ENCODE measurements around the gene KLK15. TPM values are rescaled to one million over a fixed set of nuclear protein-coding genes. Genes with fewer than 3 reads are reported as not detected.
"Not testable (repeated sequence)": the region's sequence is repeated elsewhere in the genome, so short reads cannot be mapped to it uniquely, and the experiment has no call there.

KLK15 gene
- total RNA-seq, 2 experiments from 2014 or later = not detected

- H3K4me1 ChIP-seq (ENCODE audit: insufficient read depth, low read length) = peaks cover 16% of the 10 kb centered on the region
- ATAC-seq (ENCODE audit: poor library complexity) (no peak), DNase-seq (no peak)
- H3K9me3 ChIP-seq (ENCODE audit: control insufficient read depth in 1 of 2, insufficient read depth in 1 of 2, low read length in 2 of 2) = peaks cover 0 to 23% of the 10 kb centered on the region in 2 experiments
- no peak overlapping the region for H3K4me3 Mint-ChIP-seq
- H3K4me1 Mint-ChIP-seq (ENCODE audit: low read depth) = peaks cover 15% of the 10 kb centered on the region
- intact Hi-C loops (cut with DNase I, micrococcal nuclease) = no loop called here
- no peaks in the 10 kb centered on the region for H3K9me3 Mint-ChIP-seq
- H3K27me3 Mint-ChIP-seq = peaks cover 67% of the 10 kb centered on the region
- POLR2A ChIA-PET = no interaction called here
- no peaks in the 10 kb centered on the region for H3K36me3 ChIP-seq (ENCODE audit: insufficient read depth, low read length)
- H3K4me3 ChIP-seq (ENCODE audit: low read length) = no peak overlapping the region
- H3K27ac ChIP-seq (ENCODE audit: low read depth in 1 of 2, low read length in 2 of 2) = no peak overlapping the region
- CTCF ChIA-PET = no interaction called here
- no peak overlapping the region for H3K27ac Mint-ChIP-seq
- TF ChIP-seq, protein P1, sequence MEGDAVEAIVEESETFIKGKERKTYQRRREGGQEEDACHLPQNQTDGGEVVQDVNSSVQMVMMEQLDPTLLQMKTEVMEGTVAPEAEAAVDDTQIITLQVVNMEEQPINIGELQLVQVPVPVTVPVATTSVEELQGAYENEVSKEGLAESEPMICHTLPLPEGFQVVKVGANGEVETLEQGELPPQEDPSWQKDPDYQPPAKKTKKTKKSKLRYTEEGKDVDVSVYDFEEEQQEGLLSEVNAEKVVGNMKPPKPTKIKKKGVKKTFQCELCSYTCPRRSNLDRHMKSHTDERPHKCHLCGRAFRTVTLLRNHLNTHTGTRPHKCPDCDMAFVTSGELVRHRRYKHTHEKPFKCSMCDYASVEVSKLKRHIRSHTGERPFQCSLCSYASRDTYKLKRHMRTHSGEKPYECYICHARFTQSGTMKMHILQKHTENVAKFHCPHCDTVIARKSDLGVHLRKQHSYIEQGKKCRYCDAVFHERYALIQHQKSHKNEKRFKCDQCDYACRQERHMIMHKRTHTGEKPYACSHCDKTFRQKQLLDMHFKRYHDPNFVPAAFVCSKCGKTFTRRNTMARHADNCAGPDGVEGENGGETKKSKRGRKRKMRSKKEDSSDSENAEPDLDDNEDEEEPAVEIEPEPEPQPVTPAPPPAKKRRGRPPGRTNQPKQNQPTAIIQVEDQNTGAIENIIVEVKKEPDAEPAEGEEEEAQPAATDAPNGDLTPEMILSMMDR (IDR thresholded peaks at IDR 0.05) = no peak
- H3K27me3 ChIP-seq (ENCODE audit: control insufficient read depth in 1 of 2, insufficient read depth in 2 of 2, low read length in 2 of 2) = peaks cover 36 to 37% of the 10 kb centered on the region in 2 experiments
- no peaks in the 10 kb centered on the region for H3K36me3 Mint-ChIP-seq (ENCODE audit: low read depth)
Observed at GRCh38 chr19:50815439-50815838, 17.9 kb downstream of the KLK15 start.

DNA sequence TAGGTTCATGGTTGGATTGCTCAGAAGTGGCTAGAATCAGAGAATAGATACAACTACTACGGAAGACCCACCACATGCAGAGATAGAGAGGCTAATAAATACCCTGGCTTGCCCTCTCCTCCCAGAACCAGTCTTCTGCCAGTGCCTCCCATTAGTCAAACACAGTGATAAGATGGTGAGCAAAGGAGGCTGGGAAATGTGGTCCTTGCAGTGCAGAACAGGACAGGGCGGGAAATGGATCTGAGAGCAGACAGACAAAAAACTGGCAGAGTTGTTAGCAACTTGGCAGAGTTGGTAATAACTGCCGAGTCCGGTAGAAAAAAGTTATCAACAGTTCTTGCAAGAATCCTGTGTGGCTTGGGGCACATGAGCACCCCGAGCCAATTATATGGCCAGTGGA, 18.5 kb downstream of the KLK15 start:
- H3K36me3 Mint-ChIP-seq (ENCODE audit: low read depth) = no peaks in the 10 kb centered on the region
- ATAC-seq (ENCODE audit: poor library complexity) (no peak), DNase-seq (no peak)
- POLR2A ChIA-PET = no interaction called here
- TF ChIP-seq, protein P1 (IDR thresholded peaks at IDR 0.05) = no peak
- CTCF ChIA-PET = no interaction called here
- H3K4me3 ChIP-seq (ENCODE audit: low read length) = no peak overlapping the region
- H3K27ac Mint-ChIP-seq = no peak overlapping the region
- H3K9me3 Mint-ChIP-seq = no peaks in the 10 kb centered on the region
- no peaks in the 10 kb centered on the region for H3K36me3 ChIP-seq (ENCODE audit: insufficient read depth, low read length)
- peaks cover 31 to 36% of the 10 kb centered on the region in 2 experiments for H3K27me3 ChIP-seq (ENCODE audit: control insufficient read depth in 1 of 2, insufficient read depth in 2 of 2, low read length in 2 of 2)
- intact Hi-C loops (cut with DNase I, micrococcal nuclease) = no loop called here
- H3K4me3 Mint-ChIP-seq = no peak overlapping the region
- H3K27ac ChIP-seq (ENCODE audit: low read depth in 1 of 2, low read length in 2 of 2) = no peak overlapping the region
- H3K27me3 Mint-ChIP-seq = peaks cover 62% of the 10 kb centered on the region
- peaks cover 16% of the 10 kb centered on the region for H3K4me1 ChIP-seq (ENCODE audit: insufficient read depth, low read length)
- peaks cover 10% of the 10 kb centered on the region for H3K4me1 Mint-ChIP-seq (ENCODE audit: low read depth)
- H3K9me3 ChIP-seq (ENCODE audit: control insufficient read depth in 1 of 2, insufficient read depth in 1 of 2, low read length in 2 of 2) = peaks cover 0 to 22% of the 10 kb centered on the region in 2 experiments

DNA sequence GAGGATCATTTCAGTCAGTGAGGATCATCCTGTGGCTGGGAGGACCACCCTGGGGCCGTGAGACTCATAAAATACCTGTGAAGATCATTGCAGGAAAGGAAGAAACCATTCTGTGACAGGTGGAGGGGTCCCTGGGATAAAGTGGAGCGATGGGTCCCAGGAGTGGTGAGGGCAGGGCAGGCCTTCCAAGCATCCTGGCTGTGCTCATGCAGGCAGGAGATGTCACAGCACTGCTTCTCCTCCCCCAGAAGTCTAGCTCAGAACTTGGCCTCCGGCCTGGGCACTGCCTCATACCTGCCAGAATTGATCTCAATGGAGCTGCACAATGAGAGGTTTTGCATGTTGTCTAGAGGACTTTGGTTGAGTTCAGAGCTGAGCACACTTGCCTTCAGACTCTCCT, 20.9 kb downstream of the KLK15 start:
- peaks cover 37% of the 10 kb centered on the region for H3K27me3 Mint-ChIP-seq
- no peaks in the 10 kb centered on the region for H3K4me1 ChIP-seq (ENCODE audit: insufficient read depth, low read length)
- ATAC-seq (ENCODE audit: poor library complexity) (no peak), DNase-seq (no peak)
- H3K27ac Mint-ChIP-seq = no peak overlapping the region
- no peak overlapping the region for H3K27ac ChIP-seq (ENCODE audit: low read depth in 1 of 2, low read length in 2 of 2)
- H3K4me1 Mint-ChIP-seq (ENCODE audit: low read depth) = no peaks in the 10 kb centered on the region
- TF ChIP-seq, protein P1 (IDR thresholded peaks at IDR 0.05) = no peak
- no peaks in the 10 kb centered on the region for H3K9me3 ChIP-seq (ENCODE audit: control insufficient read depth in 1 of 2, insufficient read depth in 1 of 2, low read length in 2 of 2)
- no peak overlapping the region for H3K4me3 ChIP-seq (ENCODE audit: low read length)
- ChIA-PET POLR2A (no interaction called here), CTCF (no interaction called here)
- H3K4me3 Mint-ChIP-seq = no peak overlapping the region
- peaks cover 9 to 13% of the 10 kb centered on the region in 2 experiments for H3K27me3 ChIP-seq (ENCODE audit: control insufficient read depth in 1 of 2, insufficient read depth in 2 of 2, low read length in 2 of 2)
- H3K36me3 Mint-ChIP-seq (ENCODE audit: low read depth) = no peaks in the 10 kb centered on the region
- H3K9me3 Mint-ChIP-seq = no peaks in the 10 kb centered on the region
- H3K36me3 ChIP-seq (ENCODE audit: insufficient read depth, low read length) = no peaks in the 10 kb centered on the region
- intact Hi-C loops (cut with DNase I, micrococcal nuclease) = no loop called here

DNA sequence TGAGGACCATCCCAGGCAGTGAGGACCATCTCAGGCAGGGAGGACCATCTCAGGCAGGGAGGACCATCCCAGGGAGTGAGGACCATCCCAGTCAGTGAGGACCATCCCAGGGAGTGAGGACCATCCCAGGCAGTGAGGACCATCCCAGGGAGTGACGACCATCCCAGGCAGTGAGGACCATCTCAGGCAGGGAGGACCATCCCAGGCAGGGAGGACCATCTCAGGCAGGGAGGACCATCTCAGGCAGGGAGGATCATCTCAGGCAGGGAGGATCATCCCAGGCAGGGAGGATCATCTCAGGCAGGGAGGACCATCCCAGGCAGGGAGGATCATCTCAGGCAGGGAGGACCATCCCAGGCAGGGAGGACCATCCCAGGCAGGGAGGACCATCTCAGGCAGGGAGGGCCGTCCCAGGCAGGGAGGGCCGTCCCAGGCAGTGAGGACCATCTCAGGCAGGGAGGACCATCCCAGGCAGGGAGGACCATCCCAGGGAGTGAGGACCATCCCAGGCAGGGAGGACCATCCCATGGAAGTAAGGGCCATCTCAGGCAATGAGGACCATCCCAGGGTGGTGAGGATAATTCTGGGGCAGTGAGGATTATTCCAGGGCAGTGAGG, 21.6 kb downstream of the KLK15 start:
- intact Hi-C loops (cut with DNase I, micrococcal nuclease); H3K4me1 ChIP-seq (ENCODE audit: insufficient read depth, low read length); H3K27me3 ChIP-seq (ENCODE audit: control insufficient read depth in 1 of 2, insufficient read depth in 2 of 2, low read length in 2 of 2); H3K36me3 ChIP-seq (ENCODE audit: insufficient read depth, low read length); H3K9me3 ChIP-seq (ENCODE audit: control insufficient read depth in 1 of 2, insufficient read depth in 1 of 2, low read length in 2 of 2); DNase-seq; H3K27ac ChIP-seq (ENCODE audit: low read depth in 1 of 2, low read length in 2 of 2); H3K9me3 Mint-ChIP-seq; ATAC-seq (ENCODE audit: poor library complexity); CTCF ChIA-PET; H3K4me1 Mint-ChIP-seq (ENCODE audit: low read depth); H3K36me3 Mint-ChIP-seq (ENCODE audit: low read depth); H3K27ac Mint-ChIP-seq; H3K4me3 ChIP-seq (ENCODE audit: low read length); H3K4me3 Mint-ChIP-seq; POLR2A ChIA-PET: not testable (repeated sequence)
- H3K27me3 Mint-ChIP-seq = peaks cover 30% of the 10 kb centered on the region
